HEK293 (cell line): ENCODE measurements around the gene RIC8B.

Source experiments
- CTCF ChIA-PET: fragments of 350-600 bp; formaldehyde crosslinking; extraction: SDS; loops from one replicate; lab custom pipeline; 2021; ENCODE audit warnings: antibody characterized with exemption; lab: Yijun Ruan, JAX
- POLR2A ChIA-PET: fragments of 300-600 bp; formaldehyde crosslinking; extraction: SDS; loops from one replicate; lab custom pipeline; 2020; ENCODE audit warnings: antibody characterized with exemption, inconsistent platforms; lab: Yijun Ruan, JAX
- H3K27ac ChIP-seq: fragments of 200-500 bp; sonication (Bioruptor generic); 2 replicates; pipeline ENCODE4 v1.5.1; 2014; ENCODE audit warnings: low read depth, low read length, control low read depth, inconsistent platforms; ENCODE audit errors: extremely low read depth
- H3K36me3 ChIP-seq, 2 experiments: fragments of 200-500 bp in 1 of 2; sonication (Bioruptor generic) in 1 of 2; 1 replicate in 1 of 2; 2 replicates in 1 of 2; pipeline ENCODE4 v1.5.1; 2014 to 2017; ENCODE audit warnings: inconsistent platforms in 2 of 2, low read length in 2 of 2; ENCODE audit not compliant: control insufficient read depth in 2 of 2, insufficient read depth in 1 of 2
- H3K4me1 ChIP-seq: fragments of 200-500 bp; sonication (Bioruptor generic); 2 replicates; pipeline ENCODE4 v1.5.1; 2014; ENCODE audit warnings: mild to moderate bottlenecking, low read length, inconsistent platforms; ENCODE audit not compliant: control insufficient read depth, insufficient read depth
- H3K4me3 ChIP-seq: 2 replicates; pipeline ENCODE4 v1.5.1; 2011; ENCODE audit warnings: low read depth, mild to moderate bottlenecking, control low read depth, low read length, moderate library complexity
- H3K9me3 ChIP-seq: fragments of 200-500 bp; sonication (Bioruptor generic); 2 replicates; pipeline ENCODE4 v1.5.1; 2014; ENCODE audit warnings: low read depth, low read length, inconsistent platforms; ENCODE audit not compliant: control insufficient read depth, insufficient read depth
- GLI4 ChIP-seq: fragments of 450-650 bp; formaldehyde crosslinking; IDR thresholded peaks from 2 replicates; pipeline ENCODE4 v1.5.1; 2016; ENCODE audit warnings: missing biosample characterization, missing genetic modification characterization
- MEIS1 ChIP-seq: sonication (generic); formaldehyde crosslinking; IDR thresholded peaks from 2 replicates; pipeline ENCODE4 v1.8.1; 2022; ENCODE audit warnings: missing genetic modification reagents, mild to moderate bottlenecking, borderline replicate concordance
- PRDM1 ChIP-seq: fragments of 450-650 bp; formaldehyde crosslinking; IDR thresholded peaks from 2 replicates; pipeline ENCODE4; 2016; ENCODE audit warnings: missing biosample characterization, missing genetic modification characterization
- SCRT2 ChIP-seq: fragments of 450-650 bp; formaldehyde crosslinking; IDR thresholded peaks from 2 replicates; pipeline ENCODE4 v1.5.1; 2016; ENCODE audit warnings: missing biosample characterization, missing genetic modification characterization
- ZBTB7A ChIP-seq: fragments of 450-650 bp; formaldehyde crosslinking; IDR thresholded peaks from 2 replicates; pipeline ENCODE4 v1.5.1; 2016; ENCODE audit warnings: low read depth, missing biosample characterization, missing genetic modification characterization
- ZEB2 ChIP-seq: fragments of 450-650 bp; formaldehyde crosslinking; IDR thresholded peaks from 2 replicates; pipeline ENCODE4 v1.5.1; 2016; ENCODE audit warnings: missing biosample characterization, missing genetic modification characterization
- ZFP3 ChIP-seq: fragments of 450-650 bp; formaldehyde crosslinking; IDR thresholded peaks from 2 replicates; pipeline ENCODE4 v1.5.1; 2016; ENCODE audit warnings: low read depth, missing biosample characterization, missing genetic modification characterization
- ZNF132 ChIP-seq: fragments of 450-650 bp; formaldehyde crosslinking; IDR thresholded peaks from 2 replicates; pipeline ENCODE4 v1.5.1; 2017; ENCODE audit warnings: missing biosample characterization, missing genetic modification characterization, borderline replicate concordance
- ZNF133 ChIP-seq: fragments of 450-650 bp; formaldehyde crosslinking; IDR thresholded peaks from 2 replicates; pipeline ENCODE4 v1.5.1; 2016; ENCODE audit warnings: missing biosample characterization, missing genetic modification characterization
- ZNF175 ChIP-seq: fragments of 450-650 bp; formaldehyde crosslinking; IDR thresholded peaks from 2 replicates; pipeline ENCODE4 v1.5.1; 2016; ENCODE audit warnings: missing biosample characterization, missing genetic modification characterization
- ZNF248 ChIP-seq: fragments of 450-650 bp; formaldehyde crosslinking; IDR thresholded peaks from 2 replicates; pipeline ENCODE4 v1.5.1; 2017; ENCODE audit warnings: missing biosample characterization, missing genetic modification characterization
- ZNF426 ChIP-seq: fragments of 450-650 bp; formaldehyde crosslinking; IDR thresholded peaks from 2 replicates; pipeline ENCODE4 v1.5.1; 2017; ENCODE audit warnings: missing biosample characterization, missing genetic modification characterization, mild to moderate bottlenecking, inconsistent platforms, moderate library complexity
- ZNF600 ChIP-seq: fragments of 450-650 bp; formaldehyde crosslinking; IDR thresholded peaks from 2 replicates; pipeline ENCODE4 v1.5.1; 2016; ENCODE audit warnings: missing biosample characterization, missing genetic modification characterization
- ZNF664 ChIP-seq: fragments of 450-650 bp; formaldehyde crosslinking; IDR thresholded peaks from 2 replicates; pipeline ENCODE4 v1.5.1; 2016; ENCODE audit warnings: missing biosample characterization, missing genetic modification characterization
- ZNF707 ChIP-seq: fragments of 450-650 bp; formaldehyde crosslinking; IDR thresholded peaks from 2 replicates; pipeline ENCODE4 v1.5.1; 2016; ENCODE audit warnings: missing biosample characterization, missing genetic modification characterization
- ZNF843 ChIP-seq: fragments of 450-650 bp; formaldehyde crosslinking; IDR thresholded peaks from 2 replicates; pipeline ENCODE4 v1.5.1; 2016; ENCODE audit warnings: missing biosample characterization, missing genetic modification characterization
- TF ChIP-seq, protein P1 (sequence below): fragments of 450-650 bp; formaldehyde crosslinking; IDR thresholded peaks from 2 replicates; pipeline ENCODE4 v1.5.1; 2016; ENCODE audit warnings: missing biosample characterization, missing genetic modification characterization
- TF ChIP-seq, protein P2 (sequence below): fragments of 450-650 bp; formaldehyde crosslinking; IDR thresholded peaks from 2 replicates; pipeline ENCODE4 v1.5.1; 2016; ENCODE audit warnings: missing biosample characterization, missing genetic modification characterization
- TF ChIP-seq, protein P3 (sequence below): fragments of 450-650 bp; formaldehyde crosslinking; IDR thresholded peaks from 2 replicates; pipeline ENCODE4 v1.5.1; 2016; ENCODE audit warnings: missing biosample characterization, missing genetic modification characterization, borderline replicate concordance
- TF ChIP-seq, protein P4 (sequence below): fragments of 450-650 bp; formaldehyde crosslinking; IDR thresholded peaks from 2 replicates; pipeline ENCODE4 v1.5.1; 2016; ENCODE audit warnings: missing biosample characterization, missing genetic modification characterization

The RIC8B gene

DNA sequence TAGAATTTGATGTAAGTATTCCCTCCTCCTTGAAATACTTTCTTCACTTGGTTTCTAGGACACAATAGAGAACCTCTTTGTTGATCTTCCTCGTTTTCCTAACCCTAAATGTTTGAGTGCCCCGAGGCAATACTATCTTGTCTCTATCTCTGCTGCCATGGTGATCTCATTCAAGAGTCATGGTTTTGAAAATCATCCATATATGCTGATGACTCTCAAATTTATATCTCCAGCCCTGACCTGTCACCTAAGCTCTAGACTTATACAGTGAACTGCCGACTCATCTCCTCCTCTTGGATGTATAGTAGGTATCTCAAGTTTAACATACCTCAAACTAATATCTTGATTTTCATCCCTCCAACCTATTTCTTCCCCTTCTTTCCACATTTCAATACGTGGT is 71.4 kb downstream of the RIC8B start (continued):
- TF ChIP-seq, protein P1, sequence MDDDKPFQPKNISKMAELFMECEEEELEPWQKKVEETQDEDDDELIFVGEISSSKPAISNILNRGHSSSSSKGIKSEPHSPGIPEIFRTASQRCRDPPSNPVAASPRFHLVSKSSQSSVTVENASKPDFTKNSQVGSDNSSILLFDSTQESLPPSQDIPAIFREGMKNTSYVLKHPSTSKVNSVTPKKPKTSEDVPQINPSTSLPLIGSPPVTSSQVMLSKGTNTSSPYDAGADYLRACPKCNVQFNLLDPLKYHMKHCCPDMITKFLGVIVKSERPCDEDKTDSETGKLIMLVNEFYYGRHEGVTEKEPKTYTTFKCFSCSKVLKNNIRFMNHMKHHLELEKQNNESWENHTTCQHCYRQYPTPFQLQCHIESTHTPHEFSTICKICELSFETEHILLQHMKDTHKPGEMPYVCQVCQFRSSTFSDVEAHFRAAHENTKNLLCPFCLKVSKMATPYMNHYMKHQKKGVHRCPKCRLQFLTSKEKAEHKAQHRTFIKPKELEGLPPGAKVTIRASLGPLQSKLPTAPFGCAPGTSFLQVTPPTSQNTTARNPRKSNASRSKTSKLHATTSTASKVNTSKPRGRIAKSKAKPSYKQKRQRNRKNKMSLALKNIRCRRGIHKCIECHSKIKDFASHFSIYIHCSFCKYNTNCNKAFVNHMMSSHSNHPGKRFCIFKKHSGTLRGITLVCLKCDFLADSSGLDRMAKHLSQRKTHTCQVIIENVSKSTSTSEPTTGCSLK = no peak
- TF ChIP-seq, all 188 proteins: peak for 0

DNA sequence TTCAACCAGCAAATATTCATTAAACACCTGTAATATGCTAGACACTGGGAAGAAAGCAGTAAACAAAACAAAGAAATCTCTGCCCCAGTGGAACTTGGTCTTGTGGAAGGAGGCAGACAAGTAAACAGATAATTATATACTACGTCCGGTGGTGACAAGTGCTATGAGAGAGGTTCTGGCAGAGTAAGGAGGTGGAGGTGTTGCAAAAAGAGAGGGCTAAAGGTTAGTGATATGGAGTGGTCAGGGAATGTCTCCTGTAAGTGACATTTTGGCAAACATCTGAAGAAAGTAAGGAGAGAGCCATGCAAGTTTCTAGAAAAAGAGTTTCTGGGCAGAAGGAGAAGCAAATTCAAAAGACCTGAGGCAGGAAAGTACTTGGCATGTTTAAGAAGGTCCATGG is 73.4 kb downstream of the RIC8B start:
- Histone ChIP-seq H3K9me3 (no peaks in the 10 kb centered on the region), H3K4me3 (no peak overlapping the region), H3K4me1 (no peaks in the 10 kb centered on the region), H3K36me3 (peaks cover 10 to 54% of the 10 kb centered on the region in 2 experiments; a peak in 2 of 3 replicates), H3K27ac (no peak overlapping the region)
- ChIA-PET CTCF (interaction anchor here (0.6 kb wide), 1 partner anchor 73 kb away, joined by 3 read pairs; no protein-coding TSS in a partner anchor), POLR2A (no interaction called here)
- TF ChIP-seq PRDM1 (tag by site-specific recombination) = no peak
- TF ChIP-seq ZNF132 (tag by site-specific recombination) = no peak
- TF ChIP-seq ZNF600 (tag by site-specific recombination) = no peak
- no peak for TF ChIP-seq ZFP3 (tag by site-specific recombination)
- no peak for TF ChIP-seq ZNF248 (tag by site-specific recombination)
- no peak for TF ChIP-seq ZNF175 (tag by site-specific recombination)
- TF ChIP-seq ZNF843 (tag by site-specific recombination) = no peak
- TF ChIP-seq, protein P2, sequence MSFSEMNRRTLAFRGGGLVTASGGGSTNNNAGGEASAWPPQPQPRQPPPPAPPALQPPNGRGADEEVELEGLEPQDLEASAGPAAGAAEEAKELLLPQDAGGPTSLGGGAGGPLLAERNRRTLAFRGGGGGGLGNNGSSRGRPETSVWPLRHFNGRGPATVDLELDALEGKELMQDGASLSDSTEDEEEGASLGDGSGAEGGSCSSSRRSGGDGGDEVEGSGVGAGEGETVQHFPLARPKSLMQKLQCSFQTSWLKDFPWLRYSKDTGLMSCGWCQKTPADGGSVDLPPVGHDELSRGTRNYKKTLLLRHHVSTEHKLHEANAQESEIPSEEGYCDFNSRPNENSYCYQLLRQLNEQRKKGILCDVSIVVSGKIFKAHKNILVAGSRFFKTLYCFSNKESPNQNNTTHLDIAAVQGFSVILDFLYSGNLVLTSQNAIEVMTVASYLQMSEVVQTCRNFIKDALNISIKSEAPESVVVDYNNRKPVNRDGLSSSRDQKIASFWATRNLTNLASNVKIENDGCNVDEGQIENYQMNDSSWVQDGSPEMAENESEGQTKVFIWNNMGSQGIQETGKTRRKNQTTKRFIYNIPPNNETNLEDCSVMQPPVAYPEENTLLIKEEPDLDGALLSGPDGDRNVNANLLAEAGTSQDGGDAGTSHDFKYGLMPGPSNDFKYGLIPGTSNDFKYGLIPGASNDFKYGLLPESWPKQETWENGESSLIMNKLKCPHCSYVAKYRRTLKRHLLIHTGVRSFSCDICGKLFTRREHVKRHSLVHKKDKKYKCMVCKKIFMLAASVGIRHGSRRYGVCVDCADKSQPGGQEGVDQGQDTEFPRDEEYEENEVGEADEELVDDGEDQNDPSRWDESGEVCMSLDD = no peak
- TF ChIP-seq ZNF664 = no peak
- no peak for TF ChIP-seq ZNF707 (tag by site-specific recombination)
- no peak for TF ChIP-seq ZNF426
- TF ChIP-seq GLI4 = no peak
- no peak for TF ChIP-seq MEIS1
- no peak for TF ChIP-seq ZEB2 (tag by site-specific recombination)
- TF ChIP-seq, protein P3, sequence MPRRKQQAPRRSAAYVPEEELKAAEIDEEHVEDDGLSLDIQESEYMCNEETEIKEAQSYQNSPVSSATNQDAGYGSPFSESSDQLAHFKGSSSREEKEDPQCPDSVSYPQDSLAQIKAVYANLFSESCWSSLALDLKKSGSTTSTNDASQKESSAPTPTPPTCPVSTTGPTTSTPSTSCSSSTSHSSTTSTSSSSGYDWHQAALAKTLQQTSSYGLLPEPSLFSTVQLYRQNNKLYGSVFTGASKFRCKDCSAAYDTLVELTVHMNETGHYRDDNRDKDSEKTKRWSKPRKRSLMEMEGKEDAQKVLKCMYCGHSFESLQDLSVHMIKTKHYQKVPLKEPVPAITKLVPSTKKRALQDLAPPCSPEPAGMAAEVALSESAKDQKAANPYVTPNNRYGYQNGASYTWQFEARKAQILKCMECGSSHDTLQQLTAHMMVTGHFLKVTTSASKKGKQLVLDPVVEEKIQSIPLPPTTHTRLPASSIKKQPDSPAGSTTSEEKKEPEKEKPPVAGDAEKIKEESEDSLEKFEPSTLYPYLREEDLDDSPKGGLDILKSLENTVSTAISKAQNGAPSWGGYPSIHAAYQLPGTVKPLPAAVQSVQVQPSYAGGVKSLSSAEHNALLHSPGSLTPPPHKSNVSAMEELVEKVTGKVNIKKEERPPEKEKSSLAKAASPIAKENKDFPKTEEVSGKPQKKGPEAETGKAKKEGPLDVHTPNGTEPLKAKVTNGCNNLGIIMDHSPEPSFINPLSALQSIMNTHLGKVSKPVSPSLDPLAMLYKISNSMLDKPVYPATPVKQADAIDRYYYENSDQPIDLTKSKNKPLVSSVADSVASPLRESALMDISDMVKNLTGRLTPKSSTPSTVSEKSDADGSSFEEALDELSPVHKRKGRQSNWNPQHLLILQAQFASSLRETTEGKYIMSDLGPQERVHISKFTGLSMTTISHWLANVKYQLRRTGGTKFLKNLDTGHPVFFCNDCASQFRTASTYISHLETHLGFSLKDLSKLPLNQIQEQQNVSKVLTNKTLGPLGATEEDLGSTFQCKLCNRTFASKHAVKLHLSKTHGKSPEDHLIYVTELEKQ = no peak
- TF ChIP-seq SCRT2 = no peak
- TF ChIP-seq ZBTB7A (tag by site-specific recombination) = no peak
- no peak for TF ChIP-seq ZNF133
- TF ChIP-seq, protein P4, sequence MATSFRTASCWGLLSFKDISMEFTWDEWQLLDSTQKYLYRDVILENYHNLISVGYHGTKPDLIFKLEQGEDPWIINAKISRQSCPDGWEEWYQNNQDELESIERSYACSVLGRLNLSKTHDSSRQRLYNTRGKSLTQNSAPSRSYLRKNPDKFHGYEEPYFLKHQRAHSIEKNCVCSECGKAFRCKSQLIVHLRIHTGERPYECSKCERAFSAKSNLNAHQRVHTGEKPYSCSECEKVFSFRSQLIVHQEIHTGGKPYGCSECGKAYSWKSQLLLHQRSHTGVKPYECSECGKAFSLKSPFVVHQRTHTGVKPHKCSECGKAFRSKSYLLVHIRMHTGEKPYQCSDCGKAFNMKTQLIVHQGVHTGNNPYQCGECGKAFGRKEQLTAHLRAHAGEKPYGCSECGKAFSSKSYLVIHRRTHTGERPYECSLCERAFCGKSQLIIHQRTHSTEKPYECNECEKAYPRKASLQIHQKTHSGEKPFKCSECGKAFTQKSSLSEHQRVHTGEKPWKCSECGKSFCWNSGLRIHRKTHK (tag by site-specific recombination) = no peak
